ENCODE measurements around the gene UST. TPM values are rescaled to one million over a fixed set of nuclear protein-coding genes. Genes with fewer than 3 reads are reported as not detected.

The UST gene
- total and polyA plus RNA-seq, 9 of the 15 experiments (the other 6 are each of a cell fraction or from before 2014, with no cell fraction given): 0.04 to 0.10 TPM; not detected in 7

DNA sequence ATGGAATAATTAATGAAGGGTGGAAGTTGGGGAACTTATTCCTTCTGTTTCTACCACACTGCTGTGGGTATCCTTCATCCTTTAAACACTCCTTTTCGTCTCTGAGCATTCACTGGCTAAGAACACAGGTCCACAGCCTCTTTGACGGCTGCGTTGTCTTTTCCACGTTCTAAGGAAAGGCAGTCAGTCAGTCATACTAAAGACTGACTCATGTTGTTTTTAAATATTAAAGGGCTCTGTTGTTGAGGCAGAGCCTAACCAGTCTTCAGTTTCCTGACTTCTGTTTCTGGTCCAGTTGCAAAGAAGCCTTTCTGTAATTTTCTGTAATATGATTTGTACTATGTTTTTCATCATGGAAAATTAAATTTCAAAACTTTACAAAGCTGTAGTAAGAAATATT, 48.0 kb downstream of the UST start (continued):
- TF ChIP-seq, protein P1, sequence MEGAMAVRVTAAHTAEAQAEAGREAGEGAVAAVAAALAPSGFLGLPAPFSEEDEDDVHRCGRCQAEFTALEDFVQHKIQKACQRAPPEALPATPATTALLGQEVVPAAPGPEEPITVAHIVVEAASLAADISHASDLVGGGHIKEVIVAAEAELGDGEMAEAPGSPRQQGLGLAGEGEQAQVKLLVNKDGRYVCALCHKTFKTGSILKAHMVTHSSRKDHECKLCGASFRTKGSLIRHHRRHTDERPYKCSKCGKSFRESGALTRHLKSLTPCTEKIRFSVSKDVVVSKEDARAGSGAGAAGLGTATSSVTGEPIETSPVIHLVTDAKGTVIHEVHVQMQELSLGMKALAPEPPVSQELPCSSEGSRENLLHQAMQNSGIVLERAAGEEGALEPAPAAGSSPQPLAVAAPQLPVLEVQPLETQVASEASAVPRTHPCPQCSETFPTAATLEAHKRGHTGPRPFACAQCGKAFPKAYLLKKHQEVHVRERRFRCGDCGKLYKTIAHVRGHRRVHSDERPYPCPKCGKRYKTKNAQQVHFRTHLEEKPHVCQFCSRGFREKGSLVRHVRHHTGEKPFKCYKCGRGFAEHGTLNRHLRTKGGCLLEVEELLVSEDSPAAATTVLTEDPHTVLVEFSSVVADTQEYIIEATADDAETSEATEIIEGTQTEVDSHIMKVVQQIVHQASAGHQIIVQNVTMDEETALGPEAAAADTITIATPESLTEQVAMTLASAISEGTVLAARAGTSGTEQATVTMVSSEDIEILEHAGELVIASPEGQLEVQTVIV (CRISPR knock-in tag; IDR thresholded peaks at IDR 0.05; ENCODE audit: borderline replicate concordance): no peak
- TF ChIP-seq HMBOX1 (IDR thresholded peaks at IDR 0.05): no peak
- TF ChIP-seq KHSRP (IDR thresholded peaks at IDR 0.05): no peak

GRCh38 chr6:148795563-148795962, 48.7 kb downstream of the UST start:
- POLR2A ChIA-PET: no interaction called here
- ATAC-seq: no peak
- TF ChIP-seq RFX7 (CRISPR knock-in tag; IDR thresholded peaks at IDR 0.05) (no peak), GATAD2A (IDR thresholded peaks at IDR 0.05) (no peak), SLC30A9 (CRISPR knock-in tag; IDR thresholded peaks at IDR 0.05) (no peak), POU5F1 (IDR thresholded peaks at IDR 0.05; ENCODE audit: borderline replicate concordance, low read depth, low read length, partially characterized antibody) (no peak), CREM (IDR thresholded peaks at IDR 0.05; ENCODE audit: low read depth) (no peak), RBM39 (optimal IDR thresholded peaks at IDR 0.05; ENCODE audit: low read depth, low read length) (no peak)
- in situ Hi-C loops (cut with MboI): no loop called here
- H3K9ac ChIP-seq (ENCODE audit: insufficient read depth in 1 of 2, low read depth in 2 of 2, low read length in 2 of 2): no peak overlapping the region
- no peaks in the 10 kb centered on the region for H4K20me1 ChIP-seq (replicated peaks; ENCODE audit: control insufficient read depth, insufficient read depth, low read length)
- no peak overlapping the region for H2AFZ ChIP-seq (ENCODE audit: low read depth, low read length)
- H3K9me3 ChIP-seq (replicated peaks; ENCODE audit: control insufficient read depth, insufficient read depth, low read depth, low read length): no peaks in the 10 kb centered on the region
- intact Hi-C loops (cut with micrococcal nuclease): no loop called here
- no TSS peak for BruUV-seq (replicated peaks)
- no peaks in the 10 kb centered on the region for H3K4me1 ChIP-seq (replicated peaks in 1 of 2; ENCODE audit: control insufficient read depth in 2 of 2, insufficient read depth in 2 of 2, low read length in 2 of 2)
- no peak overlapping the region for H3K4me3 ChIP-seq
- no peaks in the 10 kb centered on the region for H3K9me1 ChIP-seq (ENCODE audit: control insufficient read depth, insufficient read depth, low read length)
- peaks cover 9 to 27% of the 10 kb centered on the region in 2 experiments; a peak in 4 of 5 replicates for H3K27me3 ChIP-seq (ENCODE audit: control insufficient read depth in 2 of 2, insufficient read depth in 2 of 2, low read length in 2 of 2)
- WGBS (ENCODE audit: insufficient coverage, low coverage, missing lambda C conversion rate): 0% methylated on average over 6 of the region's 6 CpGs
- no peak for DNase-seq (ENCODE audit: extremely low read depth in 1 of 4, low spot score in 3 of 4)
- H3K79me2 ChIP-seq (ENCODE audit: control insufficient read depth, insufficient read depth, low read length): no peaks in the 10 kb centered on the region
- no peak overlapping the region for H3K27ac ChIP-seq (ENCODE audit: extremely low read depth, low read depth, low read length)
- FAIRE-seq: no peak
- no peak overlapping the region for H3K4me2 ChIP-seq (ENCODE audit: insufficient read depth, low read length)
- CTCF ChIA-PET (ENCODE audit: low intra/inter-chr PET ratio): no interaction called here
- no peaks in the 10 kb centered on the region for H3K36me3 ChIP-seq (ENCODE audit: control insufficient read depth, insufficient read depth, low read length)
